GM19023 (cell line): ENCODE results near the gene LACTBL1.
"Not testable (repeated sequence)": the region's sequence is repeated elsewhere in the genome, so short reads cannot be mapped to it uniquely, and the experiment has no call there.

Experiments
- ATAC-seq: cut with Tn5 transposase; IDR thresholded peaks from one replicate; pipeline ENCODE4 v1.9.1; 2021; ENCODE audit warnings: mild to moderate bottlenecking, moderate library complexity; ENCODE audit not compliant: unreplicated experiment

LACTBL1 gene

DNA sequence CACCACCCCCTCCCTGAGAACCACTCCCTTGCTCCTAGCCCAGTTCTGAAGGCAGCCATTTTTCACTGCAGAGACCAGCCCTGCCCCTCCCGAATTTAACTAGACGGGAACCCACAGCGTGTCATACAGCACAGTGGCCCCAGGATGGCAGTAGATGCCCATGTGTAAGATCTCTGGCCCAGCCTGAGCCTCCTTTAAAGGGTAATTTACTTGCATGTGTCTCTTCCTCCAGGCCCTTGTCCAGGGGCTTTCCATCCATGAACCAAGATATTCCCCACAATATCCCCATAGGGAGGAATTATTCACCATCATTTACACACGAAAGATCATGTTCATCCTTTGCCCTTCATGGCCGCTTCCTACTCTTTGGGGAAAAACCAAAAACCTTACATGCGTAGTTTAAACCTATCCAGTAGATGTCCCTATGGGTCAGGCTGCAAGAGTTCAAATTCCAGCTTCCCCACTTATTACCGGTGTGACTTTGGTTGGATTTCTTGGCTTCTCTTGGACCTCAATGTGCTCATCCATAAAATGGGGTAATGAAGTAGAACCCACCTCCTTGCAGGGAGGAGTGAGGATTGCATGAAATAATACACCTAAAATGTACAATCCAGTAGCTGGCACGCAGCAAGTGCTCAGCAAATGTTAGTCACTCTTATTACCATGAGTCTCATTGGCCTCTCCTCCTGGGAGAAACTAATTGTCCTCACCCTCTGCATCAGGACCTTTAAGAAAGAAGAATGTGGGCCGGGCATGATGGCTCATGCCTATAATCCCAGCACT is 4.0 kb upstream of the LACTBL1 start:
- no peak for ATAC-seq

DNA sequence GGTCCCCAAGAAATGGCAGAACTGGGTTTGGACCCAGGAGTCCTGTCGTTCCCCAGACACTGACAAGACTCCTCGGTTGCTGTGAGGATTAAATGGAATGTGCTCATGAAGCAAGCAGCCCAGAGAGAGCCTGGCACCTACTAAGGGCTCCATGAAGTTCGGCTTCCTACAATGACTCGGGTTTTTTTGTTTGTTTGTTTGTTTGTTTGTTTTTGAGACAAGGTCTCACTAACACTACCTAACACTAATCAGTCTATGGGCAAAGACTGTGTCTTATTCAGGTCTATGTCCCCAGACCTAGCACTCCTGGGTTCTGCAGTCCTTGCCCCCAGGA is 3.4 kb upstream of the LACTBL1 start:
- ATAC-seq, result no peak

DNA sequence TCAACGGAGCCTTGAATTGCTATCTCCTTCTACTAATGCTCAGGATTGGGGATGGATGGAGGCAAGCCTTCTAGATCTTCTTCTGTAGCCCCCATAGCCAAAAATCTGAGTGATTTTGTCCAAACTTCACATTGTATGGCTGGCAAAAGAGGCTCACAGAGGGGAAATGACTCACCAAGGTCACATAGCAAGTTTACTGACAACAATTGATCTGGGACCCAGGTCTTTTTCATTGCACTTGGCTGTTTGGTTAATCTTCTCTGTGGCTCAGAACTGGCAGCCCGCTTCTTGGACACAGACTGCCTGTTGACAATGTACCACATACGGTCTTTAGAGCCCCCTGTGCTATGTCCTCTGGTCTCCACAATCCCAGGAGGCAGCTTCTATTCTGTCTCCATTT is 3.0 kb upstream of the LACTBL1 start:
- no peak for ATAC-seq

DNA sequence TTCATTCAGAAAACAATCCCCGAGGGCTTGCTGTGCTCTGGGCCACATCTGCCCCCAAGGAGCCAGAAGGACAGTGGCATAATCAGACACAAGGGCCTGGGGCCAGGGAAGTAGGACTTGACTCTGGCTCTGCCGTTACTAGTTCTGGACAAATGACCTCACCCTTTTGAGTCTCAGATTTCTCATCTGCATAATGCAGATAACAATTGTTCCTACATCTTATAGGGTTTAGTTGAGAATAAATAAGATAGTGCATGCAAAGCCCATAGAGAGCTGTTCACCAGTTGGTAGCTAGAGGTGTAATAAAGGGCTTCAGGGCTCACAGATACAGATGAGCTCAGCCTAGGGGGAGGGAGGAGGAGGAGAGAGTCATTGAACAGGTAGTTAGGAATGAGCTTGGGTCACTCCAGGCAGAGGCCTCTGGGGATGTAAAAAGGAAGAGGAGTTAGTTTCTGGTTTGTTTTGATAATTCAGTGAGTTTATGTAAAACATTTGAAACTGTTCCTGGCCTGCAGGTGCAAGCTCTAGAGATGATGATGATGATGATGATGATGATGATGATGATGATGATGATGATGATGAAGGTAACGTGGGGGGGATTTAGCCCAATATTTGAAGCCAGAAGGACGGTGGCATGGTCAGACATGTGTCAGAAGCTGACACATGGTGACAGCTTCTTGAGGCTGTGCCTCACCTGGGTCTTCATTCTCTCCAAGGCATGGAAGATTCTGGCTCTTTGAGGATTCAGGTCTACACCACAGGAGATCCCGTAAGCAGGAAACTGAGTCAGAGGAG is 858 bp downstream of the LACTBL1 start:
- no peak for ATAC-seq

DNA sequence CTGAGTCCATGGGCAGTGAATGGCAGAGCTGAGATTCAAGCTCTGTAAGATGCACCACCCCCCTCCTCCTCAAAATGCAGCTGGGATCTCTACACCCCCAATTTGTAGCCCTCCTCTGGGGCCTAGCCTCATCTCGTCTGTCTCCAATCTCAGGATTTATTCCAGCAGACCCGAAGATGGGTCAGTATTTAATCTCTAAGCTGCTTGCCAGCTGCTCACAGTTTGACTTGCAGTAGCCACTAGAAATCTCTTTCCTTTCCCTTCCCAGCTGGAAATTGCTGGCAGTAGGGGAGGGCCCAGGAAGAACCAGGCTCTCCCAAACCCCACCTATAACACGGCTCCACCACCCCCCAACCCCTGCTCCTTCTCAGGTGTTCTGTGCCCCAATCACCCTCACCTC is 1.5 kb downstream of the LACTBL1 start:
- no peak for ATAC-seq

DNA sequence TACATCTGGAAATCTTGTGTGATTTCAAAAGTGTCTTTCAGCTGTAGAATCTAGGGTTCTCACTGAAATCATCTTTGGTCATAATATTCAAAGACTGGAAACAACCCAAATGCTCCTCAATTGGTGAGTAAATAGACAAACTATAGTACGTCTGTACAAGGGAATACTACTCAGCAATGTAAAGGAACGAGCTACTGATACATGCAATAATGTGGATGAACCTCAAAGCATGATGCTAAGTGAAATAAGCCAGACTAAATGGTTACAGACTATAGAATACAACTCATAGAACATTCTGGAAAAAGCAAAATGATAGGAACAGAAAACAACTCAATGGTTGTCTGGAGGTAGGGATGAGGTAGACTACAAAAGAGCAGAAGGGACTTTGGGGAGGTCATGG is 2.6 kb downstream of the LACTBL1 start:
- ATAC-seq, result no peak

DNA sequence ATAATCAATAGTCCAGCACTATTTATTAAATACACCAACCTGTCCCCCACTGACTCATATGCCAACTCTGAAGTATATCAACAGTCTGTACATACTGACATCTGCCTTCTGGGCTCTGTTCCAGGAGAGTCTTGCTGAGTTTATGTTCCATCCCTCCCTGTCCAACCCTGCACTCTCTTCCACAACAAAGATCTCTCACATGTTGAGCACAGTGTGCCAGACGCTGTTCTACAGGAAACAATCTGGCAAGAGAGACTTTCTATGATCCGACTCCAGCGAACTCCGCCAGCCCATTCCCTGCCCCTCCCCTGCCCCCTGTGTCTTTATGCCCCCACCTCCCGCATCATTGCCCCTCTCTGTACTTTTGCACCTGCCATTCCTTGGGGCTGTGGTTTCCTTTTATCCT is 3.4 kb downstream of the LACTBL1 start:
- no peak for ATAC-seq

DNA sequence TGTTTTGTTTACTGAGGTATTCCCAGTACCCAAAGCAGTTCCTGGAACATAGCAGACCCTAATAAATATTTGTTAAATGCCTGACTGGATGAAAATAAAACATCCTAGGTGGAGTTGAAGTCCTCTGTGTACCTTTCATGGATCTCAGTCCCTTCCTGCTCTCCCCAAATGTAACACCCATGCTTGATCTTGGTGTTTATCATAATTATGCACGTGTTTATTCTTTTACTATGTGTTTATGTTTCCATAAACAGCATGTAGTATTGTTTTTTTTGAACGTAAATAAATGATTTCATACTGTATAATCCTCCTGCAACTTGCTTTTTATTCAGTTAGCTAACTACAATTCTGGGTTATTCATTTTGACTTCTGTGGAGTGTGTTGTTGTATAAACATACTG is 4.8 kb downstream of the LACTBL1 start:
- no peak for ATAC-seq

DNA sequence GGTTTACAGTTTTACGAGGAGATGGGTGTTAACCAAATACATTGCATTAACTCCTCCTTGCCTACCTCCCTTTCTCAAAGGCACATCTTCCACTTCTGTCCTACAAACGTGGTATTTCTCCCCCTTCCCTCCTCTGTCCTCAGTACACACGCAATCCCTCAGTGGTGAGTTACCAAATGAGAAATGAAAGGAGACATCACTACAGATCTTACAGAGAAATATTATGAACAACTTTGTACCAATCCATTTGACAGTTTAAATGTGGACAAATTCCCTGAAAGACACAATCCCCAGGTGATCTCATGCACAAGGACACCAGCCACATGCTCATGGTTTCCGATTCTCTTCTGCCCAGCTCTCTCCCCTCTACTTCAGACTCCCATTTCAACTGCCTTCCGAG is 6.4 kb downstream of the LACTBL1 start:
- no peak for ATAC-seq

DNA sequence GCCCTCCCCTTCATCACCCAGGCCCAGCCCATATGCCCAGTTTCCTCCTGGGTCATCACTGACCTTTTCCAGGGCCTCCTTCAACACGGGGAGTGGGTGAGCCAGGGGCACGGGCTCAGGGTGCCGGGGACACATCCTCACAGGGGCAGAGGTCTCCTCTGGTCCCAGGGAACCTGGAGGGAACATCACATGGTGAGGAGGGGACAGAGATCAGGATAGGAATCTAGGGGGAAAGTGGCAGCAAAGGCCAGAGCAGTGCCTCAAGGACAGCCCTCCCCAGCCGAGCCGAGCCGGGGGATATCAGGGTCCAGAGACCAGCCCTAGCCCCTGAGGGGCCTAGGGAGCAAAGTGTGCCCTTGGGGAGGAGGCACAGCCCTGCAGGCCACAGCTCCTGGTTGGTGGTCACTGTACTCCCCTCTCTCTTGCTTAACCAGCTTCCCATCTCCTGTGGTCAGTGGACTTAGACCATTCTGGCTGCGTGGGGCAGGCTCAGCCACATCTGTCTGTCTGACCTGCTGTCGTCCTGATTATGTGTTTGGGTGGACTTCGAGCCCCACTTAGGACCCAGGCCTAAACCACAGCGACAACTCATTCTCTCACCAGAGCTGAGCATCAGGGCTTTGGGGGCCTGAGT is 9.5 kb downstream of the LACTBL1 start:
- ATAC-seq, result no peak

DNA sequence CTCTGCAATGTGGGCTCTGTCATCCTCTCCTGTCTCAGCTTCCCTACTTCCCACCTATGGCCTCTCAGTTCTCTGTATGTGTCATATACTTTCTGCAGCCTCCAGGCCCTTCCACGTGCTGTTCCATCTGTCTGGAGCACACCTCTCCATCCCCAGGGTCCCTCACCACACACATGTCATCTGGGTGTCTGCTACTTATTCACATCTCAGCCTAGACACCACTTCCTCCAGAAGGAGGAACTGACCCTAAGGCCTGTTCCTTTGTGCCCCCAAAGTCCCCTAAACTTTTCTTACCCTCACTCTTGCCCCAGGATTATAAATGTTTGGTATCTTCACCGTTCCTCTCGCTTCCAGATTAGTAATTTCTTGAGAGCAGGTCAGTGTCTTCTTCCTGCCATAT is 10.1 kb downstream of the LACTBL1 start:
- ATAC-seq, result no peak

DNA sequence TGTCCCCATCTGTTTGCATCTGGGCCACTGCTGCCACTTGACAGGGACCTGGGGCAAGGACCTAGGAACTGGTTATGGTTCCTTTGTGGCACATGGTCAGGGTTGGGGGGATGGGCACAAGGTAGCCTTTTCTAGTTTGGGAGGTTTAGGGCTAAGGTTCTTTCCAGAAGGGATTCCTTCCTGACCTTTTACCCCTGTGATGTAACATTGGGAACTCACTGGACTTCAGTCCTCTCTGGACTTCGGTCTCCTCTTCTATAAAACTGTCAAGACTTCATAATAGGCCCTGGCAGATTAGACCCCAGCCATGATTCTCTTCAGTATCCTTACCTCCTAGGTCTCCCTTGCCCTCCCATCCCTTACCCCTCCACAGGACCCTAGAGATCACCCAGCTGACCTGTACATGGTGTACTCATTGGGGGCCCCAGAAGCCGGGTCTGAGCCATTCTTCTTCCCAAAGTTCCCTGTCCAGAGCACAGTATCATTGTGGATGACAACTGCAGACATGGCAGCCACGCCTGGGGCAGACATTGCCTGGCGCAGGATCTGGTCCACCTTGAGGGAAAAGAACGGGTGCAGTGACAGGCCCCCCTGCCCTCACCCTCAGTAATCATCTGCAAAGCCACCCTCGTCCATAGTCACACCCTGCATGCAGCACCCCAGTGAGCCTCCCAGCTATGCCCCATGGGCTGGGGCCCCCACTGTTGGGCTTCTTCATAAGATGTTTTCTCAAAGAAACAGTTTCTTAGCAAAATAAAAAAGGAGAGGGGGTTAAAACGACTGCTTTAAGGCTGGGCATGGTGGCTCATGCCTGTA is 12.9 kb downstream of the LACTBL1 start:
- ATAC-seq, result no peak

DNA sequence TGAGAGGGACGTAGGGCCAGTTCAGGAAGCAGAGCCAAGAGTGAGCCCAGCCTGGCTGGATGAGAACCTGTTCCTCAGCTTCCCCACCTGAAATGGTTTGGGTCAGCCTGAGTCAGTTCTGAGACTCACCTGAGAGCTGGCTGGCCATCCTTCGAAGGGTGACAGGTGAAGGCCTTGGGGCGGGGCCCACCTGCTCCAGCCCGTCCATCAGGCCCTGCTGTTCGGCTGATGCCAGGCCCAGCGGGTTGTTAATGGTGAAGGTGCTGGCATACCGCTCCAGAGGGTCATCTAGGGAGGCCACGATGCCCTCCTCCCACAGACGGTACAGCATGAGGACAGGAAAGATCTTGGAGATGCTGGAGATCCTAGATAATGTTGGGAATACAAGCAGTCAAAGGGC is 14.1 kb downstream of the LACTBL1 start:
- no peak for ATAC-seq

DNA sequence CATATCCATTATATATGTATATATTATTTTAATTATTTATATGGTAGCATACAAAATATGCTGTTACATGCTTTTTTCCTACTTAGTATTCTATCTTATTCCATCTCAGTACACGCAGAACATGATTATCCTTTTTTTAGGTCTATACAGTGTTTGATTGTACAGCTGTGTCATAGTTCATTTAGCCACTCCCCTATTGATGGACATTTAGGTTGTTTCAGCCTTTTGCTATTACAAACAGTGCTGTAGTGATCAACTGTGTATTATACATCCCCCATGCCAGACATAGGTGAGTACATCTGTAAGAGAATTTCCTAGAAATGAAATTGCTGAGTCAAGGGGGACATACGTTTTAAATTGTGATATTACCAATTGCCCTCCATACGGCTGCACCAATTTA is 15.6 kb downstream of the LACTBL1 start:
- ATAC-seq, result no peak

DNA sequence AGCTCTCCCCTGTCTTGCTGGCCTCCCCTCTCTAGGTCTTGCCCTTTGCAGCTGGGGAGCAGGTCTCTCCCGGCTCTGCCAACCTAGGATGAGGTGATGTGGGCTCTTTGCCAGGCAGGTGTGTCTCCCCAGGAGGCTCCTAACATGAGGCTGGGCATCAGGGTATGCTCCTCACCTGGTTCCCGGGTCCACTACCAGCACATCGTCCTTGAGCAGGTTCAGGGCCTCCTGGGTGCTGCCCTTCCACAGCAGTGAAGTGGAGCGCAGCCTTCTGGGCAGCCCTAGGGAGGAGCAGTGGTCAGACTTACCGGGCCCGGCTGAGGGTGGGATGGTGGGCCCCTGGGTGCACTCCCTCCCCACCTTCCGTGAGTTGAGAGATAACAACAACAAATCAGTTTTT is 17.5 kb downstream of the LACTBL1 start:
- ATAC-seq, result no peak

DNA sequence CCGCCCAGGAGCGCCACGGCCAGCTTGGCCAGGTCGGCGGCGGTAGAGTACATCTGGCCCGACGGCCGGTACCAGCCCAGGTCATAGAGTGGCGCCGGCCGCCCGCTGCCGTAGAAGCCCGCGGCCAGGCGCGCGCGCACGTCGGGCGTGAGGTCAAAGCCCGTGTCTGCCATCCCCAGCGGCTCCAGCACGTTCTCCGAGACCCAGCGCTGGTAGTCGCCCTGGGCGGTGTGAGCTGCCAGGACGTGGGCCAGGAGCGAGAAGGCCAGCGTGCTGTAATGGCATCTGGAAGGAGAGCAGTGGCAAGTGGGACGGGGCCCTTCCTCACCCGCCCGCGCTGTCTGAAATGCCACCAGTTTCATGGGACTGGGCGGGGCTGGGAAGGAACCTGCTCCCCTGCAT is 18.9 kb downstream of the LACTBL1 start:
- no peak for ATAC-seq

DNA sequence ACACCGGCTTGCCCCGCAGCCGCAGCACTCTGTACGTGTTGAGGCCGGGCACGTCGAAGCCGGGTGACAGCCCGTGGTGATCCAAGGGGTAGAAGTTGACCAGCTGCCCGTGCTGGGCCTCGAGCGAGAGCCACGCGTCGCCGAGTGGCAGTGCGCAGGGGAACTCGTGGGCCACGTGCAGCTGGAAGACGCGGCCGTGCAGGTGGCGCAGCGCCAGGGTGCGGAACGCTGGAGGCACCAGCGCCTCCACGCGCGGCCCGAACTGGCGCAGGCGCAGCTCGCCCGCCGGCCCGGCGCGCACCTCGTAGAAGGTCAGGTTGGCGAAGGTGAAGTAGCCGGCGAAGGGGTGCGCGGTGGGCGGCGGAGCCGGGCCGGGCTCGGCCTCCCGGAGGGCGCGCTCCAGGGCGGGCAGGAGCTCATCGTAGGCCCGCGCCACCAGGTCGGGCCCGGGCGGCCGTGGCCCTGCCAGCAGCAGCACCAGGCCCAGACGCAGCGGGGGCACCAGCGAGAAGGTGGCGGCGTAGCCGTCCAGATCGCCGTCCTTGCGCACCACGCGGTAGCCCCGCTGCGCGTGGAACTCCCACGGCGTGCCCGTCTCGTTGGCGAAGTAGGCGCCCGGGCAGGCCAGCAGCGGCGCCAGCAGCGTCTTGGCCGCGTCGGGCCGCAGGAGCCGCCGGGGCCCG is 19.5 kb downstream of the LACTBL1 start:
- no peak for ATAC-seq

DNA sequence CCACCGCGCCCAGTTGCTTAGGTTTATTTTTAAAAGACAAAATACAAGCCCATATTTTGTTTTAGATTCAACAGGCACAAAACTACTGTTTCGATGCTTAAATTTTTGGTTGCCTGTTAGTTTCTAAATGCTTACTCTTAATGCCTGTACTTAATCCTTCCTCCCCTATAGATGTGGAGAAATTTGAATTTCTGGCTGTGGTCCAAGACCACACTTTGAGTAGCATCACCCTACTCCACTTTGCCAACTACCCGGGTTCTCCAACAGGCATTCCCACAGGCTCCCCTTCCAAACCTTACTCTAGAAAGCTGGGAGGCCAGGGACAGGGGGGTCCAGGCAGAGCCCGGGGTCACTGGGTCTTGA is 20.0 kb downstream of the LACTBL1 start:
- ATAC-seq, result no peak

DNA sequence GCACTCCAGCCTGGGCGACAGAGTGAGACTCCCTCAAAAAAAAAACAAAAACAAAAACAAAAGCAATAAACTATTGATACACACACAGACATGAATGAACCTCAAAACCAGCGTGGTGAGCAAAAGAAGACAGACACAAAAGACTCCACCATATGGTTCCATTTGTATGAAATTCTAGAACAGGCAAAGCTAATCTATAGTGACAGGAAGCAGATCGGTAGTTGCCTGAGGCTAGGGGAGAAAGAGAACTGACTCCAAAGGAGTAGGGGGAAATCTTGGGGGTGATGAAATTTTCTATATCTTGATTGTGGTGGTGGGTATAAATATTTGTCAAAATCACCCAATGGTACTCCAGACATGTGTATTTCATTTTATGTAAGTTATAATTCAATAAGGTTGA is 20.9 kb downstream of the LACTBL1 start:
- no peak for ATAC-seq

DNA sequence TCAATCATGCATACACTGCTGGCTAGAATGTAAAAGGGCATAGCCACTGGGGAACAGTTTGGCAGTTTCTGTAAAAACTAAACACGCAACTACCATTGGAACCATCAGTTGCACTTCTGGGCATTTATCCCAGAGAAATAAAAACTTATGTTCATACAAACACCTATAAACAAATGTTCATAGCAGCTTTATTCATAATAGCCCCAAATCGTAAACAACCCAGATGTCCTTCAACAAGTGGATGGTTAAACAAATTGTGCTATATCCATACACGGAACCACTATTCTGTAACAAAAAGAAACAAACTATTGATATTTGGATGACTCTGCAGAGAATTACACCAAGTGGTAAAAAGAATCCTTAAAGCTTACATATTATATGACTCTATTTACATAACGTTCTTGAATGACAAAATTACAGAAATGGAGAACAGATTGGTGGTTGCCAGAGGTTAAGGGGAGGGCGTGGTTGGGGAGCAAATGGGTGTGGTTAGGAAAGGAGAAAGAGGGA is 22.8 kb downstream of the LACTBL1 start:
- no peak for ATAC-seq

DNA sequence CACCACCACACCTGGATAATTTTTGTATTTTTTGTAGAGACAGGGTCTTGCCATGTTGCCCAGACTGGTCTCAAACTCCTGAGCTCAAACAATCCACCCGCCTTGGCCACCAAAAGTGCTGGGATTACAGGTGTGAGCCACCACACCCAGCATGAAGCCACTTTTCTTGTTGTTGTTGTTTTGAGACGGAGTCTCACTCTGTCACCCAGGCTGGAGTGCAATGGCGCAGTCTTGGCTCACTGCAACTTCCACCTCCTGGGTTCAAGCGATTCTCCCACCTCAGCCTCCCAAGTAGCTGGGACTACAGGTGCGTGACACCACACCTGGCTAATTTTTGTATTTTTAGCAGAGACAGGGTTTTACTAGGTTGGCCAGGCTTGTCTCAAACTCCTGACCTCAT is 27.5 kb downstream of the LACTBL1 start:
- not testable (repeated sequence) for ATAC-seq
